ENCODE data around the gene CTRB2.

DNA sequence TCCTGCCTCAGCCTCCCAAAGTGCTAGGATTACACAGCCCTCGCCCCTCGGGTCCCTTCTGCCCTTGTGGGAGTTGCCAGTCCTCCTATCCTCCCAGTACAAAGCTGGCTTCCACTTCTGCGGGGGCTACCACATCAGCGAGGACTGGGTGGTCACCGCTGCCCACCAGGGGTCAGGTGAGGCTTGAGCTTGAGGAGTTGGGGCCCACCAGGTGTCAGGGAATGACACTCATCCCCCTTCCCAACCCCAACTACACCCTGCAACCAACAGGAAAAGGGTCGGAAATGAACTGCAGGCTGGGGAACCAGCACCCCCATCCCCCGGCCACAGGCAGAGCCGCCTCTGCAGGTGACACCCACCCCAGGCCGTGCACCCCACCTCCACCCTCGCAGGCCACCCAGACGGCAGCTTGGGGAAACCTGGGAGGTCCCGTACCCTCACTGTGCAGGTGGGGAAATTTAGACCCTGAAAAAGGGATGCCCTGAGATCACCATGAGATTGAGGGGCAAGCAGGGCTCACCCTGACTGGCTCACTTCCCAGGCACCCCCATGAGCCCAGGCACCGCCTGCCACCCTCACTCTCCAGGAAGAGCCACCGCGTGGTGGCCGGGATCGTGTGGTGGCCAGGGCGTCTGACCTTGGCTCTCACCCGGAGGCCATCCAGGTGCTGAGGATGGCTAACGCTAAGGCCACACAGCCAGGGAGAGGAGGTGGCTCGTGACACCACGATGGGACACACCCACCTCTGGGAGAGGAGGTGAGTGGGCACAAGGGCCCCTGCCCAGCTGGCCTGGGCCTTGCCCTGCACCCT is 19.8 kb upstream of the CTRB2 start:
- TF ChIP-seq POLR2AphosphoS5 (IDR thresholded peaks at IDR 0.05; ENCODE audit: low read depth, low read length) (no peak), TAF1 (IDR thresholded peaks at IDR 0.05; ENCODE audit: borderline replicate concordance, insufficient read depth, low read length) (no peak), SIN3A (IDR thresholded peaks at IDR 0.05; ENCODE audit: borderline replicate concordance, insufficient read depth, low read length) (no peak), FOXP2 (optimal IDR thresholded peaks at IDR 0.05; ENCODE audit: borderline replicate concordance, extremely low read depth, extremely low read length, insufficient read depth) (no peak)
- TF ChIP-seq, protein P1, sequence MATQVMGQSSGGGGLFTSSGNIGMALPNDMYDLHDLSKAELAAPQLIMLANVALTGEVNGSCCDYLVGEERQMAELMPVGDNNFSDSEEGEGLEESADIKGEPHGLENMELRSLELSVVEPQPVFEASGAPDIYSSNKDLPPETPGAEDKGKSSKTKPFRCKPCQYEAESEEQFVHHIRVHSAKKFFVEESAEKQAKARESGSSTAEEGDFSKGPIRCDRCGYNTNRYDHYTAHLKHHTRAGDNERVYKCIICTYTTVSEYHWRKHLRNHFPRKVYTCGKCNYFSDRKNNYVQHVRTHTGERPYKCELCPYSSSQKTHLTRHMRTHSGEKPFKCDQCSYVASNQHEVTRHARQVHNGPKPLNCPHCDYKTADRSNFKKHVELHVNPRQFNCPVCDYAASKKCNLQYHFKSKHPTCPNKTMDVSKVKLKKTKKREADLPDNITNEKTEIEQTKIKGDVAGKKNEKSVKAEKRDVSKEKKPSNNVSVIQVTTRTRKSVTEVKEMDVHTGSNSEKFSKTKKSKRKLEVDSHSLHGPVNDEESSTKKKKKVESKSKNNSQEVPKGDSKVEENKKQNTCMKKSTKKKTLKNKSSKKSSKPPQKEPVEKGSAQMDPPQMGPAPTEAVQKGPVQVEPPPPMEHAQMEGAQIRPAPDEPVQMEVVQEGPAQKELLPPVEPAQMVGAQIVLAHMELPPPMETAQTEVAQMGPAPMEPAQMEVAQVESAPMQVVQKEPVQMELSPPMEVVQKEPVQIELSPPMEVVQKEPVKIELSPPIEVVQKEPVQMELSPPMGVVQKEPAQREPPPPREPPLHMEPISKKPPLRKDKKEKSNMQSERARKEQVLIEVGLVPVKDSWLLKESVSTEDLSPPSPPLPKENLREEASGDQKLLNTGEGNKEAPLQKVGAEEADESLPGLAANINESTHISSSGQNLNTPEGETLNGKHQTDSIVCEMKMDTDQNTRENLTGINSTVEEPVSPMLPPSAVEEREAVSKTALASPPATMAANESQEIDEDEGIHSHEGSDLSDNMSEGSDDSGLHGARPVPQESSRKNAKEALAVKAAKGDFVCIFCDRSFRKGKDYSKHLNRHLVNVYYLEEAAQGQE (IDR thresholded peaks at IDR 0.05; ENCODE audit: insufficient read depth in 1 of 2, low read depth in 2 of 2, low read length in 2 of 2) = no peak

Measured in PFSK-1 (cell line).